WTC11 (cell line): ENCODE data around the gene PPP1R12A. TPM values are rescaled to one million over a fixed set of nuclear protein-coding genes. Genes with fewer than 3 reads are reported as not detected.
"Not testable (repeated sequence)": the region's sequence is repeated elsewhere in the genome, so short reads cannot be mapped to it uniquely, and the experiment has no call there.

Experiments
- ATAC-seq: fragments of 200-7000 bp; cut with Tn5 transposase; 2 replicates; pipeline ENCODE4 v1.10.0; 2021; ENCODE audit warnings: mild to moderate bottlenecking, moderate library complexity
- CTCF ChIA-PET: fragments of 300-600 bp; sonication (Branson Sonifier 250); formaldehyde crosslinking; loops from one replicate; lab custom pipeline; 2021; ENCODE audit warnings: antibody characterized with exemption; lab: Charles Lee
- POLR2A ChIA-PET: fragments of 350-600 bp; sonication (Branson Sonifier 250); formaldehyde crosslinking; loops from one replicate; lab custom pipeline; 2021; ENCODE audit warnings: antibody characterized with exemption; lab: Charles Lee
- DNase-seq: peaks from one replicate; pipeline ENCODE4 v3.0.0; 2021; ENCODE audit warnings: low spot score
- H3K27ac Mint-ChIP-seq: 2 replicates; pipeline ENCODE4 v1.8.0; 2021; ENCODE audit warnings: mixed read lengths
- H3K27me3 Mint-ChIP-seq: 2 replicates; pipeline ENCODE4 v1.8.0; 2021; ENCODE audit warnings: low read depth, mild to moderate bottlenecking, moderate library complexity, mixed read lengths
- H3K36me3 Mint-ChIP-seq: 2 replicates; pipeline ENCODE4 v1.8.0; 2021; ENCODE audit warnings: mixed read lengths
- H3K4me1 Mint-ChIP-seq: 2 replicates; pipeline ENCODE4 v1.8.0; 2022; ENCODE audit warnings: mixed read lengths
- H3K4me3 Mint-ChIP-seq: 2 replicates; pipeline ENCODE4 v1.8.0; 2021; ENCODE audit warnings: mild to moderate bottlenecking, moderate library complexity, mixed read lengths
- H3K9me3 Mint-ChIP-seq: 2 replicates; pipeline ENCODE4 v1.8.0; 2021; ENCODE audit warnings: mixed read lengths
- AR ChIP-seq: fragments of 250-450 bp; sonication (Bioruptor Pico); IDR thresholded peaks from 2 replicates; pipeline ENCODE4 v1.9.0; 2021; ENCODE audit warnings: mild to moderate bottlenecking
- CREM ChIP-seq: sonication (generic); formaldehyde crosslinking; IDR thresholded peaks from 2 replicates; pipeline ENCODE4 v1.8.1; 2022; ENCODE audit warnings: mild to moderate bottlenecking, missing genetic modification reagents, moderate library complexity
- E2F1 ChIP-seq: sonication (generic); formaldehyde crosslinking; IDR thresholded peaks from 2 replicates; pipeline ENCODE4 v1.8.0; 2022; ENCODE audit warnings: mild to moderate bottlenecking, missing genetic modification reagents
- GTF2I ChIP-seq: fragments of 250-450 bp; sonication (Bioruptor Pico); conservative IDR thresholded peaks from 2 replicates; pipeline ENCODE4 v1.4.0; 2021; ENCODE audit warnings: mild to moderate bottlenecking
- KAT7 ChIP-seq: sonication (generic); formaldehyde crosslinking; IDR thresholded peaks from 2 replicates; pipeline ENCODE4 v1.8.1; 2023; ENCODE audit warnings: missing genetic modification reagents, mild to moderate bottlenecking, borderline replicate concordance
- NFATC4 ChIP-seq: fragments of 250-450 bp; sonication (Bioruptor Pico); IDR thresholded peaks from 2 replicates; pipeline ENCODE4 v1.9.0; 2021; ENCODE audit warnings: mild to moderate bottlenecking
- NFE2L1 ChIP-seq: sonication (generic); formaldehyde crosslinking; IDR thresholded peaks from 2 replicates; pipeline ENCODE4 v1.8.1; 2023; ENCODE audit warnings: missing genetic modification reagents
- NR2C2 ChIP-seq: sonication (generic); formaldehyde crosslinking; IDR thresholded peaks from 2 replicates; pipeline ENCODE4 v1.8.0; 2022; ENCODE audit warnings: mild to moderate bottlenecking, missing genetic modification reagents
- NR3C1 ChIP-seq: sonication (generic); formaldehyde crosslinking; conservative IDR thresholded peaks from 2 replicates; pipeline ENCODE4 v1.8.1; 2023; ENCODE audit warnings: low read depth, mild to moderate bottlenecking, missing genetic modification reagents
- OVOL2 ChIP-seq: fragments of 250-450 bp; sonication (Bioruptor Pico); IDR thresholded peaks from 2 replicates; pipeline ENCODE4 v1.9.0; 2021; ENCODE audit warnings: mild to moderate bottlenecking, borderline replicate concordance
- PRRX2 ChIP-seq: fragments of 250-450 bp; sonication (Bioruptor Pico); IDR thresholded peaks from 2 replicates; pipeline ENCODE4 v1.8.0; 2021; ENCODE audit warnings: mild to moderate bottlenecking
- RELA ChIP-seq: sonication (generic); formaldehyde crosslinking; IDR thresholded peaks from 2 replicates; pipeline ENCODE4 v1.8.1; 2022; ENCODE audit warnings: missing genetic modification reagents, mild to moderate bottlenecking, borderline replicate concordance
- RORB ChIP-seq: fragments of 250-450 bp; sonication (Bioruptor Pico); IDR thresholded peaks from 2 replicates; pipeline ENCODE4 v1.9.0; 2021; ENCODE audit warnings: mild to moderate bottlenecking
- SMAD4 ChIP-seq: sonication (generic); formaldehyde crosslinking; IDR thresholded peaks from 2 replicates; pipeline ENCODE4 v1.8.0; 2022; ENCODE audit warnings: mild to moderate bottlenecking, missing genetic modification reagents
- TCF7 ChIP-seq: sonication (generic); formaldehyde crosslinking; IDR thresholded peaks from 2 replicates; pipeline ENCODE4 v1.8.0; 2022; ENCODE audit warnings: mild to moderate bottlenecking, low read depth, missing genetic modification reagents, moderate library complexity
- TEAD1 ChIP-seq: sonication (generic); formaldehyde crosslinking; IDR thresholded peaks from 2 replicates; pipeline ENCODE4 v1.8.0; 2022; ENCODE audit warnings: mild to moderate bottlenecking, missing genetic modification reagents
- ZNF232 ChIP-seq: sonication (generic); formaldehyde crosslinking; IDR thresholded peaks from 2 replicates; pipeline ENCODE4 v1.8.0; 2022; ENCODE audit warnings: mild to moderate bottlenecking, missing genetic modification reagents
- ZNF425 ChIP-seq: fragments of 250-450 bp; sonication (Bioruptor Pico); conservative IDR thresholded peaks from 2 replicates; pipeline ENCODE4 v1.9.0; 2021; ENCODE audit warnings: mild to moderate bottlenecking
- total RNA-seq: library from RNA; stranded (reverse); gene quantifications from 3 replicates; pipeline ENCODE4 v1.2.3, GENCODE V29; 2021

PPP1R12A gene
- total RNA-seq, 1 experiment from 2014 or later: 83.8 TPM

GRCh38 chr12:79818856-79819255 is 116.0 kb downstream of the PPP1R12A start:
- CTCF ChIA-PET: no interaction called here
- 0 out of 2 replicates have a peak, but pooled peaks cover 5% of the 10 kb centered on the region for H3K4me1 Mint-ChIP-seq

GRCh38 chr12:79784366-79785065 is 150.4 kb downstream of the PPP1R12A start:
- H3K36me3 Mint-ChIP-seq: peaks cover 26% of the 10 kb centered on the region
- DNase-seq, POLR2A ChIA-PET, H3K27me3 Mint-ChIP-seq, H3K4me3 Mint-ChIP-seq, H3K9me3 Mint-ChIP-seq: not testable (repeated sequence)
- H3K4me1 Mint-ChIP-seq: peaks cover 39% of the 10 kb centered on the region
- peak; percentile 97 for ATAC-seq
- H3K27ac Mint-ChIP-seq: peak overlapping the region; percentile 21
- CTCF ChIA-PET: interaction anchor here (1.4 kb wide), 1 partner anchor 411 kb away, joined by 3 read pairs; no protein-coding TSS in a partner anchor
- peak; percentile 80 for TF ChIP-seq NFE2L1

More at GRCh38 chr12:79818856-79819255, 116.0 kb downstream of the PPP1R12A start:
- Mint-ChIP-seq H3K36me3 (peaks cover 18% of the 10 kb centered on the region), H3K27me3 (no peaks in the 10 kb centered on the region), H3K27ac (peak overlapping the region; percentile 16; the same call in 1 of the 2 replicates), H3K9me3 (no peaks in the 10 kb centered on the region), H3K4me3 (no peak overlapping the region)
- TF ChIP-seq OVOL2 (CRISPR knock-in tag): no peak
- TF ChIP-seq NR3C1 (CRISPR knock-in tag): no peak
- no peak for TF ChIP-seq RELA (CRISPR knock-in tag)
- no peak for TF ChIP-seq NFATC4 (CRISPR knock-in tag)
- no peak for TF ChIP-seq PRRX2 (CRISPR knock-in tag)
- TF ChIP-seq CREM (CRISPR knock-in tag): no peak
- TF ChIP-seq KAT7 (CRISPR knock-in tag): no peak
- TF ChIP-seq SMAD4 (CRISPR knock-in tag): no peak
- TF ChIP-seq NR2C2 (CRISPR knock-in tag): no peak
- no peak for TF ChIP-seq TEAD1 (CRISPR knock-in tag)
- TF ChIP-seq ZNF425 (CRISPR knock-in tag): no peak
- TF ChIP-seq ZNF232 (CRISPR knock-in tag): no peak
- no peak for TF ChIP-seq TCF7
- TF ChIP-seq E2F1 (CRISPR knock-in tag): no peak
- no peak for TF ChIP-seq GTF2I (CRISPR knock-in tag)
- no peak for TF ChIP-seq AR (CRISPR knock-in tag)
- TF ChIP-seq RORB: no peak
- DNase-seq (no peak), ATAC-seq (no peak)
- POLR2A ChIA-PET: no interaction called here
